Measurements from ENCODE around the gene NOXA1. TPM values are rescaled to one million over a fixed set of nuclear protein-coding genes. Genes with fewer than 3 reads are reported as not detected.

NOXA1 gene
- total RNA-seq, 1 experiment from 2014 or later: not detected

DNA sequence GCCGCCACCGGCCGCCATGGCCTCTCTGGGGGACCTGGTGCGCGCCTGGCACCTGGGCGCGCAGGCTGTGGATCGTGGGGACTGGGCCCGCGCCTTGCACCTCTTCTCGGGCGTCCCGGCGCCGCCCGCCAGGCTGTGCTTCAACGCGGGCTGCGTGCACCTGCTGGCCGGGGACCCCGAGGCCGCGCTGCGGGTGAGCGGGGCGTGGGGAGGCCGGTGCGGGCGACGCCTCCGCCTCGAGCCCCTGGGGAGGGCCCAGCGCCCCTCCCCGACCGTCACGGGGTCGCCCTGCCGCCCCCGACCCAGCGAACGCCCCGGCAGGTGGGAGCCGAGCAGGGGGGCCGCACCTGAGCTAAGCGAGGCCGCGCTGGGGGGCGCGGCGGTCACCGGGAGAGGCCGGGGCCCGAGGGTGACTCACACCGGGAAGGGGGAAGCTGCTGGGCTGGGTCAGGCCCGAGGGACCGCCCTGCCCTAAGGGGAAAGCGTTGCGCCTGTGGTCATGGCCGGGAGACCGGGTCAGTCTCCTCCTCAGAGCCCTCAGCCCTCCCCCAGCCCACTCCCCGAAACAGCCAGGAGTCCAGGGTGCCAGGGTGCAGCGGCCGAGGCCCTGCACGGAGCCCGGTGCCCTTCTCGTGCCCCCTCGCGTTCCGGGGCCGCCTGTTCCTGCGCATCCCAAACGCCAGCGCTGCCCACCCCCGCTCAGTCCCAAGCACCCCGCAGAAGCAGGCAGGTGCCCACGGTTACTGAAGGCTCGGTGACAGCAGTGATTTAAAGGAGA, 510 bp downstream of the NOXA1 start:
- DNase-seq (ENCODE audit: low read depth): no peak

- DNase-seq (ENCODE audit: low read depth): no peak
These were observed 3.0 kb downstream of the NOXA1 start for GRCh38 chr9:137426018-137426681.

DNA sequence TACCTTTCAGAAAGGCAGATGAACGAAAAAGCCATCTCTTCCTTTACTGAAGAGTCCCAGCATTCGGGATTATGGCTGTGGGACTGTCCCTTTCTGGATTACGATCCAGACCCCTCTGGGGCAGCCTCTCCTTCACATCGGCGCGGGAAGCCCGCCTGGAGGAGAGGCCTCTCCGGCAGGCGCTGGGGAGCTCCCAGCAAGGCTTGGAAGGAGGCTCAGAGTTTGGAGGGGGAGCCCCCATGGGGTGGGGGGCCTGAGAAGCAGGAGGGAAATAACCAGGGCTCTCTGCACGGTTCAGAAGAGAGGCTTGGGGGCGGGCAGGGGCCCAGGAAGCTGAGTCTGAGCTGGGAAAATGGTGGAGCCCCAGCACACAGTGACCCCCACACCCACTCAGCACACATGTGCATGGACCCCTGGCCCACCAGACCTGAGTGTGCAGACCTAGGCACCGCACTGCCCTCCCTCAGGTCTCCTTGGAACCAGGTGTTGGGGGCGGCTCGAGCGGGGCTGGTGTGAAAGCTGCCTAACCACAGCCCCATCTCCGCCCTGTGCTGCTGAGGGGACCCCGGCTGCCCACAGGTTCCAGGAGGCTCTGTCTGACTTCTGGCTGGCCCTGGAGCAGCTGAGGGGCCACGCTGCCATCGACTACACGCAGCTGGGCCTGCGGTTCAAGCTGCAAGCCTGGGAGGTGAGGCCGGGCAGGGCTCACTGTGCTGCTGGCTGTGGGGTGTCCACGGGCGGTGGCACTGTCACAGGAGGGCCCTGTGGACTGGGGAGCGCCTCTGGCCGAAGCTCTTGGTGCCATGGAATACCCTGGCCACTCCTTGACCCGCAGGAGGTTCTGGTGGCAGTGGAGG, 4.5 kb downstream of the NOXA1 start:
- DNase-seq (ENCODE audit: low read depth): no peak

GRCh38 chr9:137428311-137428630, 5.1 kb downstream of the NOXA1 start:
- no peak for DNase-seq (ENCODE audit: low read depth)

DNA sequence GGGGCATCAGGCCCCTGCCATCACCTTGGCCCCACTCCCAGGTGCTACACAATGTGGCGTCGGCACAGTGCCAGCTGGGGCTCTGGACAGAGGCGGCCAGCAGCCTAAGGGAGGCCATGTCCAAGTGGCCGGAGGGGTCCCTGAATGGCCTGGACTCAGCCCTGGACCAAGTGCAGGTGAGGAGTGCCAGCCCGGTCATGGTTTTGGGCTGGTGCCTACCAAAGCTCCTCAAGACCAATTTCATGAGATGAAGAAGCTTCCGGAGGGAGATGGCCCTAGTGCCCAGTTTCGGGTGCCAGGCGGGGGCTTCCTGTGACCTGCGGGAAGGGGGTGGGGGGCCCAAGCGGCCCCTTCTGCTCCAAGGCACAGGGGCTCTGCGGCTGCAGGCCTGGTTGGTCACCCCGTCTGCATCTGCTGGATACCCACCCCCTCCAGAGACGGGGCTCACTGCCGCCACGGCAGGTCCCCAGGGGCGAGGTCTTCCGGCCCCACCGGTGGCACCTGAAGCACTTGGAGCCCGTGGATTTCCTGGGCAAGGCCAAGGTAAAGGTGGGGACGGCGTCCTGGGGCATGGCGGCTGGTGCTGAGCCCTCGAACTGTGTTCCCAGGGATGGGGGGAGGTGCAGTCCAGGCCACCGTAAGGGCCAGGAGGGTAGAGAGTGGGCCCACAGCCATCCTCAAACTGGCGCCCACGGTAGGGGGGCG, 5.8 kb downstream of the NOXA1 start:
- DNase-seq (ENCODE audit: low read depth): no peak

- no peak for DNase-seq (ENCODE audit: low read depth)
These were observed 6.3 kb downstream of the NOXA1 start for GRCh38 chr9:137429546-137429890.

DNA sequence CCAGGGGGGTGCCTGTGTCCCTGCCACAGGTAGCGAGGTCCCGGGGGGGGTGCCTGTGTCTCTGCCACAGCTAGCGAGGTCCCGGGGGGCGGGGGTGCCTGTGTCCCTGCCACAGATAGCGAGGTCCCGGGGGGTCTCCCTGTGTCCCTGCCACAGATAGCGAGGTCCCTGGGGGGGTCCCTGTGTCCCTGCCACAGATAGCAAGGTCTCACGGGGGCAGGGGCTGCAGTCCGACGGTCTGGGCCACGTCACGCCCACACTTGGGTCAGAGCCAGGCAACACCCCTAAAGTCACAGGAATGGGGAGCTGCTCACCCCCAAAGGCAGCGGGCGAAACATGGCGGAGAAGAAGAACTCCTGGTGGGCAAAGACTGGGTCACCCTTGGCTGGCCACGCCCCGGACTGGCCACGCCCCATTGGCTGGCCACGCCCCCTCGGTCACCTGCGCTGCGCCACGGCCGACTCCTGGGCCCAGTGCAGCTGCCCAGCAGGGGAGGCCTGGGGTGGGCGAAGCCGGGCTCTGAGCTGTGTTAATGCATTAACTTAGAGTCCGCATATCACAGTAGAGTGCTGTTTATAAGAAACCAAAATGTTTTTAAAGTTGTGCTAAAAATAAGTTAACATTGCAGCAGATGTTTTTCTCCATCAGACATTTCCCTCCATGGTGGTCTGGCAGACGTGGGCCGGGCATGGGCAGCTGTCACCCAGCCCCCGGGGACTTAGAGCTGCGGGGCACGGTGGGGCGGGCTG, 7.0 kb downstream of the NOXA1 start:
- DNase-seq (ENCODE audit: low read depth): no peak

DNA sequence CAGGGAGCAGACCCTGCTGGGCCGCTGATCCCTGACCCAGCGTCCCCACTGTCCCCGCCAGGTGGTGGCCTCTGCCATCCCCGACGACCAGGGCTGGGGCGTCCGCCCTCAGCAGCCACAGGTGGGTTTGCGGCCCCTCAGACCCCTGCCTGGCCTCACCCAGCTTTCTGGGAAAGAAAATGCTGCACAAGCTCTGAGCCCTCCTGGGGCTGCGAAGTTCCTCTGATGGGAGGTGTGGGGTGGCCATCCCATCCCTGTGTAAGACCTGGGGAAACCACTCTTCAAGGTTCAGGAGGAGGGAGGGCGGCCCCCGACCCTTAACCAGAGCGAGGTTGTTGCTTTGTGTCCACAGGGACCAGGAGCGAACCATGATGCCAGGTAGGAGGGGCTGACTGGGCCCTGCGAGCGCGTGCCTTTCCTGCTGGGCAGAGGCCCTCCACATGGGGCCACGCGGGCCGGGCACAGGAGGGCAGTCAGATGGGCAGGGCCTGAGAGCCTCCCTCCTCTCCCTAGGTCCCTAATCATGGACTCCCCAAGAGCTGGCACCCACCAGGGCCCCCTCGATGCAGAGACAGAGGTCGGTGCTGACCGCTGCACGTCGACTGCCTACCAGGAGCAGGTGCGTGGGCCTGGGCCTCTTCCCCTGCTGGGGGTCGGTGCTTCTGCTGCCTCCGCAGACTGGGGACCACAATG, 7.7 kb downstream of the NOXA1 start:
- no peak for DNase-seq (ENCODE audit: low read depth)

DNA sequence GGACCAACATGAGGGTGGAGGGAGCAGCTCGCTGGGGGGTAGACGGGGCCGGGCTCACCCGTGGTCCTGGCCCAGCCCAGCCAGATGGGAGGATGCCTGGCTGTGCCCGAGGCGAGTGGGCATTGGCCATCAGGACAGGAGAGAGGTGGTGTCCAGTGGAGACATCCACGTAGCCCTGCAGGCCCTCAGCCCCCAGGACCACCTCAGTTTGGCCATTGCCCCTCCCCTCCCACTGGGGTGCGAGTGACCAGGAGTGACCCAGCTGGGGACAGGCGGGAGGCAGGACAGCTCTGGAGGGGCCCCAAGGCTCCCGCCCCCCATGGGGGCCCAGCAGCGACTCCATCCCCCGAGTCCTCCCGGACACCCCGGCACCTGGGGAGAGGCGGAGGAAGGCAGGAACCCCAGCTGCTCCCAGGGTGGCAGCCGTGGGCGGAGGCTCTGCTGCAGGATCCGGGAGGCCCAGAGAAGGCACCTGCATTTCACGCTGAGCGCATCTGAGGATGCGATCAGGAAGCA, 8.3 kb downstream of the NOXA1 start:
- no peak for DNase-seq (ENCODE audit: low read depth)

GRCh38 chr9:137432687-137433348, 9.6 kb downstream of the NOXA1 start:
- DNase-seq (ENCODE audit: low read depth): no peak

GRCh38 chr9:137433349-137433915, 10.2 kb downstream of the NOXA1 start:
- DNase-seq (ENCODE audit: low read depth): no peak

GRCh38 chr9:137433916-137434431, 10.8 kb downstream of the NOXA1 start:
- no peak for DNase-seq (ENCODE audit: low read depth)

GRCh38 chr9:137434498-137435380, 11.5 kb downstream of the NOXA1 start:
- DNase-seq (ENCODE audit: low read depth): no peak

- no peak for DNase-seq (ENCODE audit: low read depth)
These were observed 12.2 kb downstream of the NOXA1 start for GRCh38 chr9:137435381-137435891.

DNA sequence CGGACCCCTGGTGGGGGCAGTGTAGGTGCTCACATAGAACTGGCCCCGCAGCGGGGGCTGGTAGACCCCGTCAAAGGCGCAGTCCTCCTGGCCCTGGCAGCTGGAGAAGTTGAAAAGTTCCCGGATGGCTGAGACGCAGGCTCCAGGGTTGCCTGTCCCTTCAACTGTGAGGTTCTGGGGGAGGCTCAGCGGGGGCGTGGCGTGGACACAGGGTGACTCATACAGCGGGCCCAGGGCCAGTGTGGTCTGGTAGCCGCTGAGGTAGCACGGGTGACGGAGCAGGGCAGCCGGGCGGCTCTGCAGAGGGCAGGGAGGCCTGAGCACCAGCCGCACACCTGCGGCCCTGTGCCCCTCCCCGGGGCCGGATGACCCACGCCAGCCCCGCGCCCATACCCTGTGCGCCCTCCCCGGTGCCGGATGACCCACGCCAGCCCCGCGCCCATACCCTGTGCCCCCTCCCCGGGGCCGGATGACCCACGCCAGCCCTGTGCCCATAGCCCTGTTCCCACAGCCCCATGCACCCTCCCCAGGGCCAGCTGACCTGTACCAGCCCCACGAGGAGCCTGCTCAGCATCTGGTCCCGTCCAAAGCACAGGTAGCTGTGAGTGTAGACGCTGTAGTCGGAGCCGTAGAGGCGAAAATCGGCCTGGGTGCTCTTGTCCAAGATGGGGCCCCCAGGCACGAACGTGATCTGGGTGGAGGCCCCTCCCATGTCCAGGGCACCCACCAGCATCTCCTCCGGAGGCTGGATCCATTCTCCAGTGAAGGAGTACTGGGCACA, 13.0 kb downstream of the NOXA1 start:
- peak; percentile 91 for DNase-seq (ENCODE audit: low read depth)

- no peak for DNase-seq (ENCODE audit: low read depth)
These were observed 13.8 kb downstream of the NOXA1 start for GRCh38 chr9:137436761-137437600.

Measured in HT1080 (cell line).